GM19023 (cell line): Measurements from ENCODE around the gene GBA2.

Source experiments
- ATAC-seq: cut with Tn5 transposase; IDR thresholded peaks from one replicate; pipeline ENCODE4 v1.9.1; 2021; ENCODE audit warnings: mild to moderate bottlenecking, moderate library complexity; ENCODE audit not compliant: unreplicated experiment

Gene GBA2

GRCh38 chr9:35718721-35719511 is 30.1 kb downstream of the GBA2 start:
- ATAC-seq = no peak

GRCh38 chr9:35717132-35717870 is 31.7 kb downstream of the GBA2 start:
- no peak for ATAC-seq

- no peak for ATAC-seq
Observed at GRCh38 chr9:35716230-35716629, 32.8 kb downstream of the GBA2 start.

- ATAC-seq = no peak
Observed at GRCh38 chr9:35714579-35715252, 34.3 kb downstream of the GBA2 start.

- ATAC-seq = no peak
Observed at GRCh38 chr9:35714123-35714522, 34.9 kb downstream of the GBA2 start.

- no peak for ATAC-seq
Observed at GRCh38 chr9:35713578-35713977, 35.5 kb downstream of the GBA2 start.

GRCh38 chr9:35712762-35713400 is 36.1 kb downstream of the GBA2 start:
- ATAC-seq = no peak

- ATAC-seq = no peak
Observed at GRCh38 chr9:35711501-35712428, 37.3 kb downstream of the GBA2 start.

GRCh38 chr9:35710818-35711500 is 38.1 kb downstream of the GBA2 start:
- ATAC-seq = no peak

GRCh38 chr9:35708146-35708545 is 40.9 kb downstream of the GBA2 start:
- ATAC-seq = no peak

GRCh38 chr9:35706951-35707350 is 42.1 kb downstream of the GBA2 start:
- ATAC-seq = no peak

- ATAC-seq = no peak
Observed at GRCh38 chr9:35705836-35706430, 43.1 kb downstream of the GBA2 start.

GRCh38 chr9:35705372-35705771 is 43.7 kb downstream of the GBA2 start:
- ATAC-seq = no peak

GRCh38 chr9:35703906-35704672 is 44.9 kb downstream of the GBA2 start:
- no peak for ATAC-seq

GRCh38 chr9:35702696-35703095 is 46.3 kb downstream of the GBA2 start:
- ATAC-seq = no peak

GRCh38 chr9:35700942-35701341 is 48.1 kb downstream of the GBA2 start:
- no peak for ATAC-seq

- no peak for ATAC-seq
Observed at GRCh38 chr9:35700031-35700430, 49.0 kb downstream of the GBA2 start.

- ATAC-seq = no peak
Observed at GRCh38 chr9:35698231-35698630, 50.8 kb downstream of the GBA2 start.
